NOMO-1 treated with dmso at 0.1 percent for 144 hours (cell line): ENCODE measurements around the gene ITGAX.
"Not testable (repeated sequence)": the region's sequence is repeated elsewhere in the genome, so short reads cannot be mapped to it uniquely, and the experiment has no call there.

Experiments
- DNase-seq: peaks from one replicate; lab custom pipeline; 2025; ENCODE audit not compliant: unreplicated experiment; lab: John Stamatoyannopoulos, UW

ITGAX gene

DNA sequence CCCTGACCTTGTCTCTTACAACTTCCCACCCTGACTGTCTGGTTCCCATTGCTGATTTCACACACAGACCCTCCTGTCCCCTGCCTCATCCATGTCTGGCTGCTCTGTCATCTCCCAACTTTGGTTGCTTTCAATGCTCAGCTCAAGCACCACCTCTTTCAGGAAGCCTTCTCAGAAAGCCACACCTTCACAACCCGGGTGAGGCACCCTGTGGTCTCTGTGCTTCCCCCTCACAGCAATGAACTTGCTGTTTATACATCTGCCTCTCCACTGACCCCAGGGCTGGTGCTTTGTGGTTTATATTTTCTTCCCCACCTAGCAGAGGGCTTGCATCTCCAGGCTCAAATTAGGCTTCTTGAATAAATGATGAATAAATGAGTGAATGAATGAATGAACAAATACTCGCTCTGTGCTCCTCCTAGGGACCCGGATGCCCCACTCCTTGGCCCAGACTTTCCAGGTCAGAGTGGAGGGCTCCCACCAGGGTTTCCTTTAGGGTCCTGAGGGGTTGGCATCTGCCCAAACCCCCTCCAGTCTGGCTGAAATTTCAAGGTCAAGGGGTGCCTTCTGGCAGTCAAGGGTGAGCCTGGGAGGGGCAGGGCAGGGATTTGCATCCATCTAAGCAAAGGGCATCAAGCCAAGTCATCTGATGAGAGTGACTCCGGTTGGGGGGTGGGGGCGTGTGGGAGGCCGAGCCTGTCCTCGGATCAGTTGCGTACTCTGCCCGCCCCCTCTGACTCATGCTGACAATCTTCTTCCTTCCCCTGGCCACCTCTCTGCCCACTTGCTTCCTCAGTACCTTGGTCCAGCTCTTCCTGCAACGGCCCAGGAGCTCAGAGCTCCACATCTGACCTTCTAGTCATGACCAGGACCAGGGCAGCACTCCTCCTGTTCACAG, at the start of gene ITGAX:
ITGAX (plus strand) TSS at position 783 of the 898 bp plus-strand sequence; CDS start at position 862, 79 bp downstream.
- peak; percentile 71 for DNase-seq

DNA sequence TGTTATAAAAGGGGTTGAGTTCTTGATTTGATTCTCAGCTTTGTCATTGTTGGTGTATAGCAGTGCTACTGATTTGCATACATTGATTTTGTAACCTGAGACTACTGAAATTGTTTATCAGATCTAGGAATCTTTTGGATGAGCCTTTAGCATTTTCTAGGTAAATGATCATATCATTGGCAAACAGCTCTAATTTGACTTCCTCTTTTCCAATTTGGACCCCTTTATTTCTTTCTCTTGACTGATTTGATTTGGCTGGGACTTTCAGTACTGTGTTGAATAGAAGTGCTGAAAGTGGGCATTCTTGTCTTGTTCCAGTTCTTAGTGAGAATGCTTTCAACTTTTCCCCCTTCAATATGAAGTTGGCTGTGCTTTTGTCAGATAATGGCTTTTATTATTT, 49.8 kb upstream of the ITGAX start:
- no peak for DNase-seq

DNA sequence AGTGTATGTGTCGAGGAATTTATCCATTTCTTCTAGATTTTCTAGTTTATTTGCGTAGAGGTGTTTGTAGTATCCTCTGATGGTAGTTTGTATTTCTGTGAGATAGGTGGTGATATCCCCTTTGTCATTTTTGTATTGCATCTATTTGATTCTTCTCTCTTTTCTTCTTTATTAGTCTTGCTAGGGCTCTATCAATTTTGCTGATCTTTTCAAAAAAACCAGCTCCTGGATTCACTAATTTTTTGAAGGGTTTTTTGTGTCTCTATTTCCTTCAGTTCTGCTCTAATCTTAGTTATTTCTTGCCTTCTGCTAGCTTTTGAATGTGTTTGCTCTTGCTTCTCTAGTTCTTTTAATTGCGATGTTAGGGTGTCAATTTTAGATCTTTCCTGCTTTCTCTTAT, 46.6 kb upstream of the ITGAX start:
- not testable (repeated sequence) for DNase-seq

DNA sequence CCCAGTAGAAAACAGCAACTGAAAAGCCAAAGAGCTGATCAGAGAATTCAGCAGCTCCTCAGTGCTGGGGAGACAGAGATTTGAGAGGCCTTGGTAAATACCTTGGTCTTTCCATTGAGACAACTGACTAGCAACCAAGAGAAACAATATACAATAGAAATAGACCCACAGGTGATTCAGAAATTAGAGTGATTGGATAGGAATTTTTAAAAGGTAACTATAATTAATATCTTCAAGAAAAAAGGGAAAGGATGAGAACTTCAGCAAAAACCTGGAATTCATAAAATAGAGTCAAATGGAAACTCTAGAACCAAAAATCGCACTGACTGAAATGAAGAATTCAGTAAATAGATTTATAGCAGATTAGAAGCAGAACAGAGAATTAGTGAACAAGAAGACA, 32.5 kb upstream of the ITGAX start:
- no peak for DNase-seq

DNA sequence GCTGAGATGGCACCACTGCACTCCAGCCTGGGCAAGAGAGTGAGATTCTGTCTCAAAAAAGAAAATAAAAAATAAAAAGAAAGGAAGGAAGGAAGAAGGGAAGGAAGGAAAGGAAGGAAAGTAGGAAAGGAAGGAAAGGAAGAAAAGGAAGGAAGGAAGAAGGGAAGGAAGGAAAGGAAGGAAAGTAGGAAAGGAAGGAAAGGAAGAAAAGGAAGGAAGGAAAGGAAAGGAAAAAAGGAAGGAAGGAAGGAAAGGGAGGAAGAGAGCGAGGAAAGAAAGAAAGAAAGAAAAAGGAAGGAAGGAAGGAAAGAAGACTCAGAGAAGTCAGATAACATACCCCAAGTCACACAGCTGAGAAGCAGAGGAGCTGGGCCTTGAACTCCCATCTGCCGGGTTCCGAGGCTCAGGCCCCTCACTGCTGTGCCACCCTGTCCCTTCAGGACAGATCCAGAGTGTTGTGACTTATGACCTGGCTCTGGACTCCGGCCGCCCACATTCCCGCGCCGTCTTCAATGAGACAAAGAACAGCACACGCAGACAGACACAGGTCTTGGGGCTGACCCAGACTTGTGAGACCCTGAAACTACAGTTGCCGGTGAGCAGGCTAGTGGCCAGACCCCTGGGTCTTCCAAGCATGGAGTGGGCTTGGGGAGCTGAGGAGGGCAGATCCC, 30.9 kb upstream of the ITGAX start:
- DNase-seq: no peak

DNA sequence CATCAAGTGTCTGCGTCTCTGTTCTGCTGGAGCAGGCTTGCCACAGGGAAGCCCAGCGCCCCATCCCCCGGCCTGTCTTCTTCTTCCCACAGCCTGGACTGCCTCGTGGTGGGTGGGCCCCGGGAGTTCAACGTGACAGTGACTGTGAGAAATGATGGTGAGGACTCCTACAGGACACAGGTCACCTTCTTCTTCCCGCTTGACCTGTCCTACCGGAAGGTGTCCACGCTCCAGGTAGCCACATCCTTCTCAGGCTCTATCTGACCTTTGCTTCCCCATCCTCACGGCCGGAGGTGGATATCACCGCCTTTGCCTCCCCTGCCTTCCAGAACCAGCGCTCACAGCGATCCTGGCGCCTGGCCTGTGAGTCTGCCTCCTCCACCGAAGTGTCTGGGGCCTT, 29.8 kb upstream of the ITGAX start:
- DNase-seq: no peak

DNA sequence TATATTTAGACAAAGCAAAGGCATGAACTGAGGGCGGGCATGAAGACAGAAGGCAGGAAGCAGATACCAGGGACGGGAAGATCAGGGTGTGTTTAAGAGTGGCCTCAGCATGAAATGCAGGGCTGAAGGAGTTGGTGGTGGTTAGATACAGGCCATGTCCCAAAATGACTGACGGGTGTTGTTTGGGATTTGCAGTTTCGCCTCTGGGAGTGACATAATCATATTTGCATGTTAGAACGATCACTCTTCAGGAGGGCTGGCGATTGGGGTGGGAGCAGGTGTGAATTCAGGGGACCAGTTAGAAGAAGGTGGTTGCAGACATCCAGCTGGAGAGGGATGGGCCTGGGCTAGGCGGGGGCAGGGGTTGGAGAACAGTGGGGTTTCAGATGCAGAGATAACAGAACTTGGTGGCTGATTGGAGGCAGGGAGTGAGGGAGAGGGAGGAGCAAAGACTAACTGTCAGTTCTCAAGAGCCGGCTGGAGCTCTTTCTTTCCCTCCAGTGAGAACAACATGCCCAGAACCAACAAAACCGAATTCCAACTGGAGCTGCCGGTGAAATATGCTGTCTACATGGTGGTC, 27.2 kb upstream of the ITGAX start:
- DNase-seq: no peak

DNA sequence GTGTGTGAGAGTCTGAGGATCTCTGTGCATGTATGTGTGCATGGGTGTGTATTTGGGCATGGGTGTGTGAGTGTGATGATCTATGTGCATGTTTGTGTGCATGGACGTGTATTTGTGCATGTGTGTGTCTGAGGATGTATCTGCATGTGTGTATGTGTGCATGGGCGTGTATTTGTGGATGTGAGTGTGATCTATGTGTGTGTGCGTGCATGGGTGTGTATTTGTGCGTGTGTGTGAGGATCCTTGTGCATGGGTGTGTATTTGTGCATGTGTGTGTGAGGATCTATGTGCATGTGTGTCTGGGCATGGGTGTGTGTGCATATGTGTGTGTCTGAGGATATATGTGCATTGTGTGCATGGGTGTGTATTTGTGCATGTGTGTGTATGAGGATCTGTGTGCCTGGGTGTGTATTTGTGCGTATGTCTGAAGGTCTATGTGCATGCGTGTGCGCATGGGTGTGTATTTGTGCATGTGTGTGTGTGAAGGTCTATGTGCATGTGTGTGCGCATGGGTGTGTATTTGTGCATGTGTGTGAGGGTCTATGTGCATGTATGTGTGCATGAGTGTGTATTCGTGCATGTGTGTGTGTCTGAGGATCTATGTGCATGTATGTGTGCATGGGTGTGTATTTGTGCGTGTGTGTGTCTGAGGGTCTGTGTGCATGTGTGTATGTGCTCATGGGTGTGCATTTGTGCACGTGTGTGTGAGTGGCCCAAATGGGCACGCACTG, 26.5 kb upstream of the ITGAX start:
- no peak for DNase-seq

DNA sequence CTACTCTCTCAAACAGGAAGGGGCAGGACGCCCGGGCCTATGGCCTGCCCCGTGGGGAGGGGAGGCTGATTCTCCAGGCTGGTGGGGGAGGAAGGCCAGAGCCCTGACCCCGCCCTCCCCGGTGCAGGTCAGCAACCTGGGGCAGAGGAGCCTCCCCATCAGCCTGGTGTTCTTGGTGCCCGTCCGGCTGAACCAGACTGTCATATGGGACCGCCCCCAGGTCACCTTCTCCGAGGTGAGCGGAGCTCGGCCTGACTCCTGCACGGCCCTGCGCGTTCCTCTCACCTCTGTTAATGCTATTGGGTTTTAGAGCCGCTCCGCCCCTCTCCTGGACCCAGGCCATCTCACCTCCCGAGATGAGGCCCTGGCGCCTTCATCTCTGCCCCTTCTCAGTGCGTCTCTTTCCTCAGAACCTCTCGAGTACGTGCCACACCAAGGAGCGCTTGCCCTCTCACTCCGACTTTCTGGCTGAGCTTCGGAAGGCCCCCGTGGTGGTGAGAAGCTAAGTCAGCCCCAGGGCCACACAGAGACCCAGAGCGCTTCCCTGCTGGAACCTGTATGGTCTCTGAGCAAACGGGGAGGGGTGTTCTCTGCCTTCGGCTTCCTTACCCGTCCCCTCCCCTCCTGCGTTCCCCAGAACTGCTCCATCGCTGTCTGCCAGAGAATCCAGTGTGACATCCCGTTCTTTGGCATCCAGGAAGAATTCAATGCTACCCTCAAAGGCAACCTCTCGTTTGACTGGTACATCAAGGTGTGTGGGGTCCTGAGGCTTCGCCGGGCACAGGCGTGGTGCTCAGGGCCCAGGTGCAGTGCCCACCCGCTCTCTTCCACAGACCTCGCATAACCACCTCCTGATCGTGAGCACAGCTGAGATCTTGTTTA, 25.1 kb upstream of the ITGAX start:
- no peak for DNase-seq

DNA sequence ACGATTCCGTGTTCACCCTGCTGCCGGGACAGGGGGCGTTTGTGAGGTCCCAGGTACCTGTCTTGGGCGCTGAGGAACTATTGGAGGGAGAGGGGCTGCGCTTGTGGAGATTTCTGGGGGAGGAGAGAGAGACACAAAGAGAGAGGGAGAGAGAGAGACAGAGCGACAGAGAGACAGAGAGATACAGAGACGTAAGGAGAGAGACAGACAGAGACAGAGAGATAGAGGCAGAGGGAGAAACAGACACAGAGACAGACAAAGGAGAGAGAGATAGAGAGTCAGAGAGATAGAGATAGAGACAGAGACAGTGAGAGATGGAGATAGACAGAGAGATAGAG, 24.5 kb upstream of the ITGAX start:
- no peak for DNase-seq

DNA sequence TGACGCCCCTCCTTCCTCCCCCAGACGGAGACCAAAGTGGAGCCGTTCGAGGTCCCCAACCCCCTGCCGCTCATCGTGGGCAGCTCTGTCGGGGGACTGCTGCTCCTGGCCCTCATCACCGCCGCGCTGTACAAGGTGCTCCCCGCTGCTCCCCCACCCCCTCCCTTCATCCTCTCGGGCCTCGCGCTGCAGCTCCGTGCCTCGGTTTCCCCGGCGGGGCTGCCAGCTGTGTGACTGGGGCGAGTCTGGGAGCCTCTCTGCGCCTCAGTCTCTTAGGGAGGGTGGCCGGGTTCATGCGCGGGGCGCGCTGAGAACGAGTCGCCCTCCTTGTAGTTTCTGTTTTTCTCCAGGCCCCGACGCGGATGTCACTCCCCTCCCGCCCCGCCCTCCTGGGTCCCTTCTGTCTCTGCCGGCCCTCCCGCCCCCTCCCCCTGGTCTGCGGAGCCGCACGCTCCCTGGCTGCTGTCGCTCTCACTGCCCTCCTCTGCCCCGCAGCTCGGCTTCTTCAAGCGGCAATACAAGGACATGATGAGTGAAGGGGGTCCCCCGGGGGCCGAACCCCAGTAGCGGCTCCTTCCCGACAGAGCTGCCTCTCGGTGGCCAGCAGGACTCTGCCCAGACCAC, 23.7 kb upstream of the ITGAX start:
- DNase-seq: no peak

DNA sequence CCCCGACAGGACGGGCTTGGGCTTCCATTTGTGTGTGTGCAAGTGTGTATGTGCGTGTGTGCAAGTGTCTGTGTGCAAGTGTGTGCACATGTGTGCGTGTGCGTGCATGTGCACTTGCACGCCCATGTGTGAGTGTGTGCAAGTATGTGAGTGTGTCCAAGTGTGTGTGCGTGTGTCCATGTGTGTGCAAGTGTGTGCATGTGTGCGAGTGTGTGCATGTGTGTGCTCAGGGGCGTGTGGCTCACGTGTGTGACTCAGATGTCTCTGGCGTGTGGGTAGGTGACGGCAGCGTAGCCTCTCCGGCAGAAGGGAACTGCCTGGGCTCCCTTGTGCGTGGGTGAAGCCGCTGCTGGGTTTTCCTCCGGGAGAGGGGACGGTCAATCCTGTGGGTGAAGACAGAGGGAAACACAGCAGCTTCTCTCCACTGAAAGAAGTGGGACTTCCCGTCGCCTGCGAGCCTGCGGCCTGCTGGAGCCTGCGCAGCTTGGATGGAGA, 23.1 kb upstream of the ITGAX start:
- no peak for DNase-seq

DNA sequence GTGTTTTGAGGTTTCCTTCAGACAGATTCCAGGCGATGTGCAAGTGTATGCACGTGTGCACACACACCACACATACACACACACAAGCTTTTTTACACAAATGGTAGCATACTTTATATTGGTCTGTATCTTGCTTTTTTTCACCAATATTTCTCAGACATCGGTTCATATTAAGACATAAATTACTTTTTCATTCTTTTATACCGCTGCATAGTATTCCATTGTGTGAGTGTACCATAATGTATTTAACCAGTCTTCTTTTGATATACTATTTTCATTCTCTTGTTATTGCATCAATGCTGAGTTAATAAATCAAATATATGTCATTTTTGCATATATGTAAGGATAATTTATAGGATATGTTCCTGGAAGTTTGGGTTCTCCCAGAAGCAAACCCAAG, 22.4 kb upstream of the ITGAX start:
- no peak for DNase-seq

DNA sequence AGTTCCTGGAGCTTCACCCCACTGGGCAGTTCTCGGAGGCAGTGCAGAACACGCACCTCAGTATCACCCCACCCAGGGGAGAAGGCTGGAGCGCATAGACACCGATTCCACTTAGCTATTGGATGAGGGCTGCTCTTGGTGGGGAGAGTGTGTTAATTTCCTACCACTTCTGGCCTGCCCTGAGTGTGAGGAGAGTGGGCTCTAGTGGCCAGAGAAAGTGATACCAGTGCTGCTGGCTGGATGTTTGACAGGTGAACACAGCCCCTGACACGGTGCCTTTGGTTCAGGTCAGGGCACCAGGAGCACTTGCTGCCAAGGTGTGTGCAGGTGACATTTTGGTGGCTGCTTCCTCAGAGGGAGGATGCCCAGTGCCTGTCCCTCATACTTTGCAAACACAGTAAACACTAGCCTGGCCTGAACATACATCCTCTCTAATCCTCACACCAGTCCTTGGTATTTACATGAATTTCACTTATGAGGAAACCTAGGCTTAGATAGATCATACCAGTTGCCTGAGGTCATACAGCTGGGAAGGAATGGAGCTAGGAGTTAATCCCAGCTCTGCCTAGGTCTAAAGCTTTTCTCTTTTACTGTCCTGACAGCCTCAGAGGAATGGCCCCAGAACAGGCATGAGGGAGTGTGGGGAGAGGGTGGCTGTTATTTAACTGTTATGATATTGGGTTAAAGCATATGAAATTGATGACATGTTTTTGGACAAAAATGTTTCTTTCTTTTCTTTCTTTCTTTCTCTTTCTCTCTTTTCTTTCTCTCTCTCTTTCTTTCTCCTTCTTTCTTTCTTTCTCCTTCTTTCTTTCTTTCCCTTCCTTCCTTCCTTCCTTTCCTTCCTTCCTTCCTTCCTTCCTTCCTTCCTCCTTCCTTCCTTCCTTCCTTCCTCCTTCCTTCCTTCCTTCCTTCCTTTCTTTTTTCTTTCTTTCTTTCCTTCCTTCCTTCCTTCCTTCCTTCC, 21.0 kb upstream of the ITGAX start:
- peak; percentile 36 for DNase-seq

DNA sequence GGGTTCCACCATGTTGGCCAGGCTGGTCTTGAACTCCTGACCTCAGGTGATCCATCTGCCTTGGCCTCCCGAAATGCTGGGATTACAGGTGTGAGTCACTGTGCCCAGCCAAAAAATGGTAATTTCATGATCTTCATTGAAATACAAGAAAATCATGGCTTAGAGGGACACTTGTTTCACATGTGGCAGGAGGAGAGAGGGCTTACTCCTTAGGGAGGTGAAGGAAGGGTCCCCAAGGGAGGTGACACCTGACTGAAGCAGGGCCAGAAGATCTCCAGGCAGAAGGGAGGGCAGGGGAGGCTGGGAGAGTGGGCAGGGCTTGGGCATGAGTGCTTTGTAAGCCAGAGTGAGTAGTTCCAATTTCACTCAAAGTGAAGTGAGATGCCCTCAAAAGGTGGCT, 20.0 kb upstream of the ITGAX start:
- DNase-seq: no peak

DNA sequence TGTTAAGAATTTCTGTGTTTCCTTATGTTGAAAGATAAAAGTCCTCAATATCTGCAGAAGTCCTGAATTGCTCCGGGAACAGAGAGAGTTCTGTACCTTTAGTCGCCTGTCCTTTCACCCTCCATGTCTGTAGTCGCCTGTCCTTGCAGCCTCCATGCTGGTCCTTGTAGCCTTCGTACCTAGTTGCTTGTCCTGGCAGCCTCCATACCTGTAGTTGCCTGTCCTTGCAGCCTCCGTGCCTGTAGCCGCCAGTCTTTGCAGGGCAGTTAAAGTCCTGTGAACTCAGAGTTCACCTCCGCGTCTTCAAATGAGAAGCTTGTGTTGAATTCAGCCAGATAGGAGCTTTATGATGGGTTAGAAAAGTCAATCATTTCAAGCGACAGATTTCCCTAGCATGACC, 19.5 kb upstream of the ITGAX start:
- DNase-seq: no peak

DNA sequence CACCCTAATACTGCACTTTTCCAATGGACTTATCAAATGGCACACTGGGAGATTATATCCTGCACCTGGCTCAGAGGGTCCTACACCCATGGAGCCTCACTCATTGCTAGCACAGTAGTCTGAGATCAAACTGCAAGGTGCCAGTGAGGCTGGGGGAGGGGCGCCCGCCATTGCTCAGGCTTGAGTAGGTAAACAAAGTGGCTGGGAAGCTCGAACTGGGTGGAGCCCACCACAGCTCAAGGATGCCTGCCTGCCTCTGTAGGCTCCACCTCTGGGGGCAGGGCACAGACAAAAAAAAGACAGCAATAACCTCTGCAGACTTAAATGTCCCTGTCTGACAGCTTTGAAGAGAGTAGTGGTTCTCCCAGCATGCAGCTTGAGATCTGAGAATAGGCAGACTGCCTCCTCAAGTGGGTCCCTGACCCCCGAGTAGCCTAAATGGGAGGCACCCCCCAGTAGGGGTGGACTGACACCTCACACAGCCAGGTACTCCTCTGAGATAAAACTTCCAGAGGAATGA, 16.8 kb upstream of the ITGAX start:
- DNase-seq: not testable (repeated sequence)

DNA sequence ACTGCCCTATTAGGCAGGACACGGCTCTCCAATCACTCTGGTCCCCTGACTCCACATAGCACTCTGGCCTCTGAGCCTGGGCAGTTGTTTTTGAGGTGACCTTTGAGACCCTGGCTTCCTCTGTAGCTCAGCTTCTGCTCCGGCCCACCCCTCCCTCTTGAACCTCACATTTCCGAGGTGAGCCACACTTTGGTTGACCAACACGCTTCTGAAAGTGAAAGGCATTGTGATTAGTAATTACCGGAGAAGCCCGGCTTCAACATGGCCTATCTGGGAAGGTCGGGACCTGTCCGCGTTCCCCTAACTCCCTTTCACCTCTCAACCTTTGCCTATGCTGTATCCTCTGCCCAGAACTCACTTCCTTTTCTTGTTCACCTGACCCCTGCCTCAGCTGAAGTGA, 10.3 kb upstream of the ITGAX start:
- no peak for DNase-seq

DNA sequence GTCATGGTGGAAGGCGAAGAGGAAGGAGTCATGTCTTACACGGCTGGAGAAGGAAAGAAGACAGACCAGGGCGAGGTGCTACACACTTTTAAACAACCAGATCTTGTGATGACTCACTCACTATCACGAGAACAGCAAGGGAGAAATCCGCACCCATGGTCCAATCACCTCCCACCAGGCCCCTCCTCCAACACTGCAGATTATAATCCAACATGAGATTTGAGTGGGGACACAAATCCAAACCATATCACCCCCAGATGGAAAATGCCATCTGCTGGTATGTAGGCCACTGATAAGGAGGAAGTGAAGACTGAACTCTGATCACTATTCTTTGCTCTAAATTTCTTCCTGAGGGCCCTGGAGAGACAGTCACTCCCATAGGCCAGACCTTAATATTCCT, 7.5 kb upstream of the ITGAX start:
- DNase-seq: no peak
